ENCODE measurements around the gene SMG7.

The SMG7 gene

DNA sequence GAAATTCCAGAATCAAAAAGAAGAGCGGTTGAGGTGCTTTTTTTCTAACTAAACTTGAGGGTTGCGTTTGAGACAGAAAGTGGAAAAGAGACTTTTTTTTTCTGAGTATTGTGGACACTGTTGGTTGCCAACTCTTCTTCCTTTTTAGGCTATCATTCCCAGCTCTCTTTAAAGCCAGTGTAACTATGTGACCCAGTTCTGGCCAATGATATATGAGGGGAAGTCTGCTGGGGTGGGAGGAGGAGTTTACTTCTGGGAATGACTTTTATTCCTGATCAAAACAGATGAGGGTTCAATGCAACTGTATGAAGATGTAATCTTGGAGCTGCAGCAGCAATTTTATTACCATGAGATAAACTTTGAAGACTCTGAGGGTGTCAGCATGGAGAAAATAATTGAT lies 36.8 kb upstream of the SMG7 start:
- TF ChIP-seq, protein P1, sequence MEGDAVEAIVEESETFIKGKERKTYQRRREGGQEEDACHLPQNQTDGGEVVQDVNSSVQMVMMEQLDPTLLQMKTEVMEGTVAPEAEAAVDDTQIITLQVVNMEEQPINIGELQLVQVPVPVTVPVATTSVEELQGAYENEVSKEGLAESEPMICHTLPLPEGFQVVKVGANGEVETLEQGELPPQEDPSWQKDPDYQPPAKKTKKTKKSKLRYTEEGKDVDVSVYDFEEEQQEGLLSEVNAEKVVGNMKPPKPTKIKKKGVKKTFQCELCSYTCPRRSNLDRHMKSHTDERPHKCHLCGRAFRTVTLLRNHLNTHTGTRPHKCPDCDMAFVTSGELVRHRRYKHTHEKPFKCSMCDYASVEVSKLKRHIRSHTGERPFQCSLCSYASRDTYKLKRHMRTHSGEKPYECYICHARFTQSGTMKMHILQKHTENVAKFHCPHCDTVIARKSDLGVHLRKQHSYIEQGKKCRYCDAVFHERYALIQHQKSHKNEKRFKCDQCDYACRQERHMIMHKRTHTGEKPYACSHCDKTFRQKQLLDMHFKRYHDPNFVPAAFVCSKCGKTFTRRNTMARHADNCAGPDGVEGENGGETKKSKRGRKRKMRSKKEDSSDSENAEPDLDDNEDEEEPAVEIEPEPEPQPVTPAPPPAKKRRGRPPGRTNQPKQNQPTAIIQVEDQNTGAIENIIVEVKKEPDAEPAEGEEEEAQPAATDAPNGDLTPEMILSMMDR (IDR thresholded peaks at IDR 0.05; ENCODE audit: low read depth, low read length, poor library complexity, severe bottlenecking): no peak
- TF ChIP-seq EZH2phosphoT487 (IDR thresholded peaks at IDR 0.05; ENCODE audit: borderline replicate concordance, low read length): no peak
- no peaks in the 10 kb centered on the region for H3K79me2 ChIP-seq (ENCODE audit: control insufficient read depth, low read length)
- H3K27ac ChIP-seq (ENCODE audit: low read depth, low read length): no peak overlapping the region
- no peaks in the 10 kb centered on the region for H3K36me3 ChIP-seq (ENCODE audit: control insufficient read depth, low read length)
- peaks cover 6% of the 10 kb centered on the region; the same call in 1 of the 2 replicates for H3K27me3 ChIP-seq (ENCODE audit: control insufficient read depth, low read length)
- no peaks in the 10 kb centered on the region for H3K4me1 ChIP-seq (ENCODE audit: control insufficient read depth, low read length)
- no peaks in the 10 kb centered on the region for H4K20me1 ChIP-seq (ENCODE audit: control insufficient read depth, insufficient read depth, low read depth, low read length)
- H3K4me2 ChIP-seq (ENCODE audit: low read length): no peak overlapping the region
- no peaks in the 10 kb centered on the region for H3K9me2 ChIP-seq (replicated peaks; ENCODE audit: control insufficient read depth, low read length)
- no peaks in the 10 kb centered on the region for H3K9me3 ChIP-seq (ENCODE audit: control insufficient read depth, insufficient read depth, low read length)
- H3F3A ChIP-seq (ENCODE audit: control insufficient read depth, insufficient read depth): no peaks in the 10 kb centered on the region
- H3K4me3 ChIP-seq (ENCODE audit: low read length): no peak overlapping the region

DNA sequence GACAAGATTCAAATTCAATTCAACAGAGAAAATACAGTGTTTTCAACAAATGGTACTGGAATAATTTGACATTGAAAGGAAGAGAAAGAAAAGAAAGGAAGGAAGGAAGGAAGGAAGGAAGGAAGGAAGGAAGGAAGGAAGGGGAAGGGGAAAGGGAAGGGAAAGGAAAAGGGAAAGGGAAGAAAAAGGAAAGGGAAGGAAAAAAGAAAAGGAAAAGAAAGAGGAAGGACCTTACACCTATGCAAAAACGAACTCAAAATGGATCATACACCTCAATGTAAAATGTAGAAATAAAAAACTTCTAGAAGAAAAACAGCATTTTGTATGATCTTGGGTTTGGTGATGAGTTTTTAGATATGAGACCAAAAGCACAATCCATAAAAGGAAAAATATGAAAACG lies 34.2 kb upstream of the SMG7 start:
- Histone ChIP-seq H3K9me2 (replicated peaks; ENCODE audit: control insufficient read depth, low read length) (no peaks in the 10 kb centered on the region), H3K9me3 (ENCODE audit: control insufficient read depth, insufficient read depth, low read length) (no peaks in the 10 kb centered on the region), H4K20me1 (ENCODE audit: control insufficient read depth, insufficient read depth, low read depth, low read length) (no peaks in the 10 kb centered on the region), H3K27ac (ENCODE audit: low read depth, low read length) (no peak overlapping the region), H3K4me3 (ENCODE audit: low read length) (no peak overlapping the region), H3K4me2 (ENCODE audit: low read length) (no peak overlapping the region), H3K79me2 (ENCODE audit: control insufficient read depth, low read length) (no peaks in the 10 kb centered on the region), H3K4me1 (ENCODE audit: control insufficient read depth, low read length) (no peaks in the 10 kb centered on the region), H3F3A (ENCODE audit: control insufficient read depth, insufficient read depth) (no peaks in the 10 kb centered on the region), H3K36me3 (ENCODE audit: control insufficient read depth, low read length) (no peaks in the 10 kb centered on the region), H3K27me3 (ENCODE audit: control insufficient read depth, low read length) (peaks cover 16% of the 10 kb centered on the region; the same call in 1 of the 2 replicates)
- TF ChIP-seq, protein P1 (IDR thresholded peaks at IDR 0.05; ENCODE audit: low read depth, low read length, poor library complexity, severe bottlenecking): no peak
- TF ChIP-seq EZH2phosphoT487 (IDR thresholded peaks at IDR 0.05; ENCODE audit: borderline replicate concordance, low read length): no peak

DNA sequence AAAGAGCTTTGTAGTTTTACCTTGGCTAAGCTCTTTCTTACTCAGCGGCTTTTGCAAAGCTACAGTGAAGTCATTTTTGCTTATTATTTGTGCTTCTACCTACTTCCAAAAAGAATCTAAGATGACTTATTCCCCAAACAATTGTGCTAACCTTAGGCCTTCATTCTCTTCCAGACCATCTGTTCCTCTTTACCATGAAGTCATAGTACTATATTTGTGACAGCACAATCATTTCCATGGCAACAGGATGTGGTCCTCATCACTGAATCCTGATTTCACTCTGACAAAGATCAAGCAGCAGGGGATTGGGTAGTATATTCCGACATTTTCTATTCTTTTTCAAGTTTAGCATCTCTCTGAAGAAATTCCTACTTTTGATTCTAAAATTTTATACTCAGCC lies 29.3 kb upstream of the SMG7 start:
- H3K36me3 ChIP-seq (ENCODE audit: control insufficient read depth, low read length): no peaks in the 10 kb centered on the region
- H3K9me2 ChIP-seq (replicated peaks; ENCODE audit: control insufficient read depth, low read length): no peaks in the 10 kb centered on the region
- H4K20me1 ChIP-seq (ENCODE audit: control insufficient read depth, insufficient read depth, low read depth, low read length): no peaks in the 10 kb centered on the region
- H3K4me1 ChIP-seq (ENCODE audit: control insufficient read depth, low read length): no peaks in the 10 kb centered on the region
- H3K9me3 ChIP-seq (ENCODE audit: control insufficient read depth, insufficient read depth, low read length): no peaks in the 10 kb centered on the region
- peaks cover 16% of the 10 kb centered on the region; the same call in 1 of the 2 replicates for H3K27me3 ChIP-seq (ENCODE audit: control insufficient read depth, low read length)
- no peaks in the 10 kb centered on the region for H3K79me2 ChIP-seq (ENCODE audit: control insufficient read depth, low read length)
- no peak overlapping the region for H3K4me3 ChIP-seq (ENCODE audit: low read length)
- H3F3A ChIP-seq (ENCODE audit: control insufficient read depth, insufficient read depth): no peaks in the 10 kb centered on the region
- TF ChIP-seq EZH2phosphoT487 (IDR thresholded peaks at IDR 0.05; ENCODE audit: borderline replicate concordance, low read length): no peak
- TF ChIP-seq, protein P1 (IDR thresholded peaks at IDR 0.05; ENCODE audit: low read depth, low read length, poor library complexity, severe bottlenecking): no peak
- H3K27ac ChIP-seq (ENCODE audit: low read depth, low read length): no peak overlapping the region
- H3K4me2 ChIP-seq (ENCODE audit: low read length): no peak overlapping the region
